MM.1S (cell line): ENCODE results near the gene PRG3.

Source experiments
- DNase-seq: peaks from one replicate; pipeline ENCODE4 v3.0.0-alpha.2; 2015
- H2AFZ ChIP-seq: fragments of 300-600 bp; sonication (generic); 2 replicates; pipeline ENCODE4 v1.6.0; 2016; ENCODE audit warnings: antibody characterized with exemption, low read length
- H3F3A ChIP-seq: fragments of 300-600 bp; sonication (generic); 2 replicates; pipeline ENCODE4 v1.6.1; 2016; ENCODE audit warnings: mild to moderate bottlenecking, antibody characterized with exemption, low read length, moderate library complexity, mixed read lengths; ENCODE audit not compliant: insufficient read depth
- H3K27ac ChIP-seq: fragments of 300-600 bp; sonication (generic); 2 replicates; pipeline ENCODE4 v1.5.1; 2016; ENCODE audit warnings: mild to moderate bottlenecking, low read length
- H3K27me3 ChIP-seq: fragments of 300-600 bp; sonication (generic); replicated peaks from 2 replicates; pipeline ENCODE4 v1.6.0; 2016; ENCODE audit warnings: low read length; ENCODE audit not compliant: insufficient read depth
- H3K36me3 ChIP-seq: fragments of 300-600 bp; sonication (generic); replicated peaks from 2 replicates; pipeline ENCODE4 v1.6.1; 2016; ENCODE audit warnings: mild to moderate bottlenecking, low read length, mixed read lengths; ENCODE audit not compliant: insufficient read depth
- H3K4me1 ChIP-seq: fragments of 300-600 bp; sonication (generic); 2 replicates; pipeline ENCODE4 v1.6.1; 2016; ENCODE audit warnings: low read length, mixed read lengths
- H3K4me2 ChIP-seq: fragments of 300-600 bp; sonication (generic); 2 replicates; pipeline ENCODE4 v1.6.0; 2016; ENCODE audit warnings: low read depth, low read length
- H3K4me3 ChIP-seq: fragments of 300-600 bp; sonication (generic); 2 replicates; pipeline ENCODE4 v1.5.1; 2016; ENCODE audit warnings: low read length, mixed read lengths
- H3K79me2 ChIP-seq: fragments of 300-600 bp; sonication (generic); 2 replicates; pipeline ENCODE4 v1.6.1; 2016; ENCODE audit warnings: mixed run types, low read length, mixed read lengths
- H3K9ac ChIP-seq: fragments of 300-600 bp; sonication (generic); 2 replicates; pipeline ENCODE4 v1.6.1; 2016; ENCODE audit warnings: low read length, mixed read lengths
- H3K9me2 ChIP-seq: fragments of 300-600 bp; sonication (generic); replicated peaks from 2 replicates; pipeline ENCODE4 v1.6.1; 2016; ENCODE audit warnings: mild to moderate bottlenecking, low read length, mixed read lengths; ENCODE audit not compliant: insufficient read depth
- H3K9me3 ChIP-seq: fragments of 300-600 bp; sonication (generic); replicated peaks from 2 replicates; pipeline ENCODE4 v1.6.1; 2016; ENCODE audit warnings: mild to moderate bottlenecking, low read length, mixed read lengths; ENCODE audit not compliant: insufficient read depth
- H4K20me1 ChIP-seq: fragments of 300-600 bp; sonication (generic); 2 replicates; pipeline ENCODE4 v1.6.1; 2016; ENCODE audit warnings: mild to moderate bottlenecking, low read length, moderate library complexity, mixed read lengths; ENCODE audit not compliant: insufficient read depth
- CTCF ChIP-seq: fragments of 300-600 bp; sonication (generic); IDR thresholded peaks from 2 replicates; pipeline ENCODE4 v1.5.1; 2016; ENCODE audit warnings: antibody characterized with exemption, low read length, mixed read lengths
- EZH2 ChIP-seq: fragments of 300-600 bp; sonication (generic); optimal IDR thresholded peaks from 2 replicates; pipeline ENCODE3; 2017; ENCODE audit warnings: low read depth, mild to moderate bottlenecking, antibody characterized with exemption, low read length, mixed read lengths
- EZH2phosphoT487 ChIP-seq: fragments of 300-600 bp; sonication (generic); IDR thresholded peaks from 2 replicates; pipeline ENCODE4 v1.6.1; 2018; ENCODE audit warnings: antibody characterized with exemption, low read length

Gene PRG3

GRCh38 chr11:57413681-57414080, 32.7 kb upstream of the PRG3 start:
- Histone ChIP-seq H3F3A (no peaks in the 10 kb centered on the region), H3K4me1 (no peaks in the 10 kb centered on the region), H3K9me3 (no peaks in the 10 kb centered on the region), H3K4me2 (no peak overlapping the region), H4K20me1 (no peaks in the 10 kb centered on the region), H3K79me2 (no peaks in the 10 kb centered on the region), H3K9me2 (no peaks in the 10 kb centered on the region), H3K4me3 (no peak overlapping the region), H2AFZ (no peak overlapping the region), H3K27me3 (no peaks in the 10 kb centered on the region), H3K36me3 (no peaks in the 10 kb centered on the region), H3K27ac (no peak overlapping the region), H3K9ac (no peak overlapping the region)
- TF ChIP-seq EZH2 (no peak), EZH2phosphoT487 (no peak), CTCF (no peak)
- no peak for DNase-seq

GRCh38 chr11:57410287-57410686, 29.3 kb upstream of the PRG3 start:
- Histone ChIP-seq H3K4me3 (no peak overlapping the region), H3K36me3 (no peaks in the 10 kb centered on the region), H3K9ac (no peak overlapping the region), H3K4me2 (no peak overlapping the region), H3F3A (no peaks in the 10 kb centered on the region), H3K79me2 (no peaks in the 10 kb centered on the region), H3K9me2 (no peaks in the 10 kb centered on the region), H4K20me1 (no peaks in the 10 kb centered on the region), H2AFZ (no peak overlapping the region), H3K9me3 (no peaks in the 10 kb centered on the region), H3K27ac (no peak overlapping the region), H3K27me3 (no peaks in the 10 kb centered on the region), H3K4me1 (no peaks in the 10 kb centered on the region)
- no peak for TF ChIP-seq EZH2
- no peak for TF ChIP-seq CTCF
- no peak for TF ChIP-seq EZH2phosphoT487
- DNase-seq = no peak

GRCh38 chr11:57409321-57410100, 28.6 kb upstream of the PRG3 start:
- H3K27me3 ChIP-seq = no peaks in the 10 kb centered on the region
- no peaks in the 10 kb centered on the region for H3K79me2 ChIP-seq
- DNase-seq = no peak
- no peak overlapping the region for H3K4me2 ChIP-seq
- H3K4me3 ChIP-seq = no peak overlapping the region
- no peak overlapping the region for H3K9ac ChIP-seq
- no peak overlapping the region for H2AFZ ChIP-seq
- H3K9me3 ChIP-seq = no peaks in the 10 kb centered on the region
- no peaks in the 10 kb centered on the region for H3F3A ChIP-seq
- H3K9me2 ChIP-seq = no peaks in the 10 kb centered on the region
- no peak overlapping the region for H3K27ac ChIP-seq
- H3K4me1 ChIP-seq = no peaks in the 10 kb centered on the region
- H3K36me3 ChIP-seq = no peaks in the 10 kb centered on the region
- TF ChIP-seq EZH2 (no peak), CTCF (no peak), EZH2phosphoT487 (no peak)
- H4K20me1 ChIP-seq = no peaks in the 10 kb centered on the region
